ENCODE data around the gene ARL5B. TPM values are rescaled to one million over a fixed set of nuclear protein-coding genes. Genes with fewer than 3 reads are reported as not detected.
"Not testable (repeated sequence)": the region's sequence is repeated elsewhere in the genome, so short reads cannot be mapped to it uniquely, and the experiment has no call there.

Gene ARL5B, protein sequence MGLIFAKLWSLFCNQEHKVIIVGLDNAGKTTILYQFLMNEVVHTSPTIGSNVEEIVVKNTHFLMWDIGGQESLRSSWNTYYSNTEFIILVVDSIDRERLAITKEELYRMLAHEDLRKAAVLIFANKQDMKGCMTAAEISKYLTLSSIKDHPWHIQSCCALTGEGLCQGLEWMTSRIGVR
- total RNA-seq, result 13.7 and 20.9 TPM in 2 replicates

DNA sequence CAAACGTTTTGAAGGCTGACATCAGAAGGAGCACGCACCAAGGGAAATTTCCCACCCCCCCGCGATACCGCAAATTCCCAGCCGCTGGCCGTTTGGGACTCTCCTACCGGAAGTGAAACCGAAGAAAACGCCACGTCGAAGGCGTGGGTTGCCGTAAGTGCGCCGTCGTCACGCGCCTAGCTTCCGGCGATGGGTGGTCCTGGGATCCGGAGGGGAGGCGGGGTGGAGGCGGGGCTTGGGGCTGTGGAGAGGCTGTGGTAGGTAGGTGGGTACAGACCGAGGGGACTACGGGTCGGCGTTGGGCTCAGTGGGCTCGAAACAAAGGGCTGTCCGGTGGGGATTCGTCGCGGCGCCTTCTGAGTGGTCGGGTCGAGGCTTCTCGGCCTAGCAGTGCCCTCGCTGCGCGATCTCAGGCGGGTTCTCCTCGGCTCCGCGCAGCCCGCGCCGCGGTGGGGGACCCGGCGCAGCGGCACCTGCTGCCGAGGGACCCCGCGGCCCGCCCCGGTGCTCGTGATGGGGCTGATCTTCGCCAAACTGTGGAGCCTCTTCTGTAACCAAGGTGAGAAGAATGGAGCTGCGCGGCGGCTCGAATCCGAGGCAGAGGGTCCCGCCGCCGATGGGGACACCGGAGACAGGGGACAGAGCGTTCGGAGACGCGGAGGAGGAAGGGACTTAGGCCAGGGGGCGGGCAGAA, at the start of gene ARL5B:
TSS of gene ARL5B (plus strand) at position 307 of the 694 bp plus-strand sequence. CDS start at position 514, 207 bp downstream.
- peak; percentile 79 for DNase-seq (ENCODE audit: extremely low read depth, low read depth, low spot score)

DNA sequence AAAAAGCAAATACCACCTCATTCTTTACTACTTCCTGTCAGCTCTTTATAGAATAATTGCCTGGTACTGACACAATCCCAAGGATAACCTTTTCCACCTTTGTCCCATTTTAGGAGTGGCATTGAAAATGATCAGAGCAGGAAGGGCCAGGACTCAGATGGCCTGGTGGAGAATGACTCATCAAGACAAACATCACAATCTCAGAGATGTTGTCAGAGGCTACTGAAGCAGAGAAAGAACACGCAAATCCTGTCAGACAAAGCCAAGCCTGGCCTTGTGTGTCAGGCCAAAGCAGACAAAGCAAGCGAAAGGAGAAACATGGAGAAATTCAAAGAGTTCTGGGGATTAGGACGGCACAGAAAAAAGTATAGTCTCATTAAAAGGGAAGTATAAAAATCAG, 48.7 kb upstream of the ARL5B start:
- peak; percentile 89 for DNase-seq (ENCODE audit: extremely low read depth, low read depth, low spot score)

DNA sequence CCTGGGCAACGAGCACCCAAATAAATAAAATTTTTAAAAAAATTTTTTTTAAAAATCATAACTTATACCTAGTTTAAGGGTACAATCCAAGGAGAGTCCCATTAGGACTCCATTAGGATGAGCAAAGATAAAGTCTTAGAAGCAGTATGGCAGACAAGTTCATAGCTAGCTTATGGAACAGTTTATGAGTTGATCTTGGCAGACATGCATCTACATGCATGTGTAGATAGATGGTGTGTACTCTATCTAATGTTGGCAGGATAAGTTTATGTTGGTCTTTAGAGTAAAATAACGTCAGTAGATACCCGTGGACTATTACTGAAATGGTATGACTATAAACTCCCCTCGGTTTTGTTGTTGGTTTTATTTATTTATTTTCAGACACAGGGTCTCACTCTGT, 48.1 kb upstream of the ARL5B start:
- DNase-seq (ENCODE audit: extremely low read depth, low read depth, low spot score), result no peak

DNA sequence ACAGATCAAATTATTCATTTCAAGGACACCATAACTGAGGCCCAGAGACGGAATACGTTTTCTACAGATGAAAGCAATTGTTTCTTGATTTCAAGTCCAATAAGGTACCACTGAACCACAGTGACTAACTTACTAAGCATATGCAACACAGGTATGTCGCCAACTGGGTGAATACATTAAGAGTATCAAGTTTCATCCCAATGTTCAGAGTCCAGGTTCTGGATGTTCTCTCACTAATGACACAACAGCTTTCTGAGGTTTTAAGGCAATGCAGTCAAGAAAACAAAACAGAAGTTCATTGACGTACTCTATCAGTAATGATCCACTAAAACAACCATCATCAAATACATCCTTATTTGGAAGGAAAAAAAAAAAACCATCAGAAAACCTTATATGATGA, 43.6 kb upstream of the ARL5B start:
- DNase-seq (ENCODE audit: extremely low read depth, low read depth, low spot score), result no peak

DNA sequence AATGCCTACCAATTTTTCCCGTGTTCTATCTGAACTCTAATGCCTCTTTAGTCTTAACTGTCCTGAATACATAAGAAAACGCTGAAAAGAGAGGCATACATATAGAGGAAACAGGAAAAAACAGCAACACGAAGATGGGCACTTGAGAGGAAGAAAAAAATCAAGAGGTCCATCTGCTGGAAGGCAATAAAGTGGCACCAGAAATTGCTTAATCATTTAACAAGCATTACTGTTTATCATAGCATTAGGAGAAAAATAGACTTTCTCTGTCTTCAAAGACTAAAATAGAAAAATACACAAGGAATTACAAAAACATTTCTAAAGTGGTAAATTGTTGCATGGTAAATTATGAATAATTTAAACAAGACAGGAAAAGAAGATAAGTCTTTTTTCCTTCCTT, 42.9 kb upstream of the ARL5B start:
- DNase-seq (ENCODE audit: extremely low read depth, low read depth, low spot score), result no peak

DNA sequence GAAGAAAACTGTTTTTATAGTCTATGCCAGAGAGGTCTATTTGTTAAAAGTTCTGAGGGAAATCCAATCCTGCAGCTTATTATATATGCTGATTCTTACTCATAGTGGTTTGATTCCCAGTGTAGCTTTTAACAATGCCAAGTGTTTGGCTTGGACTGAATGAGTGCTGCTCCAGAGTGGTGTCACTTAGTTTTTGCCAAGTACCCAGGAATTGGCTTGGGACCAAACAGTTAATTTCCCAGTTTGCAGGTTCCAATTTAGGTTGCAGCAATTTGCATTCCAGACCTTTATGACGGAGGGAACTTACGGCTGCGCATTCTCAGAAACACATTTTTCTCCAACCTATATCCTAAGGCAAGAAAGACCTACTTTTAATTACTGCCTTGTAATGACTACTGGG, 40.2 kb upstream of the ARL5B start:
- no peak for DNase-seq (ENCODE audit: extremely low read depth, low read depth, low spot score)

DNA sequence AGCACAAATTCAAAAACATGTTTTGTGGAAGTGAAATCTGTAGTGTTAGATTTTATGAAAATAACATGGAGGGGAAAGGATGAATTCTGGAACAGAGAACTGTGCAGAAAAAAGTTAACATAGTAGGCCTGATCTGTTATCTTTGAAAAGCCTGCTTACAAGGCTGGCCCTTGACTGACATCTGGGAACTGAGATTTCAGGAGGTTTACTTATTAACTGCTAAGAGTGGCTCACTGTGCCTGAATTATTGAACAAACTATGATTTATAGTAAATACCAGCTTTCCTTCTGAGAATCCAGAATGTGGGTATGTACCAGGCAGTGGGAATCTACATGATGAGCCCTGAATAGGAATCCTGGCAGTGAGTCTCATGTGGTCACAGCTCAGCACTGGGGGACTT, 38.4 kb upstream of the ARL5B start:
- no peak for DNase-seq (ENCODE audit: extremely low read depth, low read depth, low spot score)

DNA sequence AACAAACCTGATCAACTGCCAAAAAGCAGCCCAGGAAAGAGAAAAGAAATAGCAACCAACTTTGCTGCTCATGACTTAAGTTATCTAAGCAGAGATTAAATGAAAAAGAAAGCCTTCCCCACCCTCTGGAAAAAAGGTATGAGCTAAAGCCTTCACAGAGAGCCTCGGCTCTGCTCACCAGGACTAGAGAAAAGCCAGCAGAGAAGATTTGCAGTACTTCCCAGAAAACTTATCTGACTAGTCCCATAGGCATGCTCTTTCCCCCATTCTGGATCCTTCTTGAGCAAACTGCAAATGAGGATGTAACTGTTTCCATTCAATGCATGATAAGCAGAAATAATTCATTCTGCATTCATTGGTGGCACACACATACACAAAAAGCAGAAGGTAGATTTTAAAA, 35.6 kb upstream of the ARL5B start:
- not testable (repeated sequence) for DNase-seq (ENCODE audit: extremely low read depth, low read depth, low spot score)

DNA sequence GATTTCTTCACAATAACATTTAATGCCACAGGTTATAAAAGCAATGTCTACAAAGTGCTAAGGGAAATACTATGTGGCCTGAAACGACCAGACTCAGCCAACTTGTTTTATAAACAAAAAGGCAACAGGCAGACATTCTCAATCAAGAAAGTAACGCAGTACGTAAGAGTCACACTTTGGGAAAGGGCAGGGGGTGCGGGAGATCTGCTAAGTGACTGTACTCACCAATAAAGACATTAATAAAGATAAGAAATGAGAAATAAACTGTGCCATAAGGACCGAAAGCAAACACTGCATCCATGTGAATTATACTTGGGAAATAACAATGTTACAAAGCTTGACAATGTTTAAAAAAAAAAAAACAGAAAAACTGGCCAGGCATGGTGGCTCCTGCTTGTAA, 33.3 kb upstream of the ARL5B start:
- no peak for DNase-seq (ENCODE audit: extremely low read depth, low read depth, low spot score)

DNA sequence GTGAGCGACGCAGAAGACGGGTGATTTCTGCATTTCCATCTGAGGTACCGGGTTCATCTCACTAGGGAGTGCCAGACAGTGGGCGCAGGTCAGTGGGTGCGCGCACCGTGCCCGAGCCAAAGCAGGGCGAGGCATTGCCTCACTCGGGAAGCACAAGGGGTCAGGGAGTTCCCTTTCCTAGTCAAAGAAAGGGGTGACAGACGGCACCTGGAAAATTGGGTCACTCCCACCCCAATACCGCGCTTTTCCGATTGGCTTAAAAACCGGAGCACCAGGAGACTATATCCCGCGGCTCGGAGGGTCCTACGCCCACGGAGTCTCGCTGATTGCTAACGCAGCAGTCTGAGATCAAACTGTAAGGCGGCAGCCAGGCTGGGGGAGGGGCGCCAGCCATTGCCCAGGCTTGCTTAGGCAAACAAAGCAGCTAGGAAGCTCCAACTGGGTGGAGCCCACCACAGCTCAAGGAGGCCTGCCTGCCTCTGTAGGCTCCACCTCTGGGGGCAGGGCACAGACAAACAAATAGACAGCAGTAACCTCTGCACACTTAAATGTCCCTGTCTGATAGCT, 31.7 kb upstream of the ARL5B start:
- not testable (repeated sequence) for DNase-seq (ENCODE audit: extremely low read depth, low read depth, low spot score)

DNA sequence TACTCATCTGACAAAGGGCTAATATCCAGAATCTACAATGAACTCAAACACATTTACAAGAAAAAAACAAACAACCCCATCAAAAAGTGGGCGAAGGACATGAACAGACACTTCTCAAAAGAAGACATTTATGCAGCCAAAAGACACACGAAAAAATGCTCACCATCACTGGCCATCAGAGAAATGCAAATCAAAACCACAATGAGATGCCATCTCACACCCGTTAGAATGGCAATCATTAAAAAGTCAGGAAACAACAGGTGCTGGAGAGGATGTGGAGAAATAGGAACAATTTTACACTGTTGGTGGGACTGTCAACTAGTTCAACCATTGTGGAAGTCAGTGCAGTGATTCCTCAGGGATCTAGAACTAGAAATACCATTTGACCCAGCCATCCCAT, 26.7 kb upstream of the ARL5B start:
- DNase-seq (ENCODE audit: extremely low read depth, low read depth, low spot score), result not testable (repeated sequence)

DNA sequence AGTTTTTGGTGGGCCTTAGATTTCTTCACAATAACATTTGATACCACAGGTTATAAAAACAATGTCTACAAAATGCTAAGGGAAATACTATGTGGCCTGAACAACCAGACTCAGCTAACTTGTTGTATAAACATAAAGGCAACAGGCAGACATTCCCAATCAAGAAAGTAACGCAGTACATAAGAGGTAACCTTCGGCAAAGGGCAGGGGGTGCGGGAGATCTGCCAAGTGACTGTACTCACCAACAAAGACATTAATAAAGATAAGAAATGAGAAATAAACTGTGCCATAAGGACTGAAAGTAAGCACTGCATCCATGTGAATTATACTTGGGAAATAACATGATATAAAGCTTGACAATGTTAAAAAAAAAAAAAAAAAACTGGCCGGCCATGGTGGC, 23.2 kb upstream of the ARL5B start:
- no peak for DNase-seq (ENCODE audit: extremely low read depth, low read depth, low spot score)

DNA sequence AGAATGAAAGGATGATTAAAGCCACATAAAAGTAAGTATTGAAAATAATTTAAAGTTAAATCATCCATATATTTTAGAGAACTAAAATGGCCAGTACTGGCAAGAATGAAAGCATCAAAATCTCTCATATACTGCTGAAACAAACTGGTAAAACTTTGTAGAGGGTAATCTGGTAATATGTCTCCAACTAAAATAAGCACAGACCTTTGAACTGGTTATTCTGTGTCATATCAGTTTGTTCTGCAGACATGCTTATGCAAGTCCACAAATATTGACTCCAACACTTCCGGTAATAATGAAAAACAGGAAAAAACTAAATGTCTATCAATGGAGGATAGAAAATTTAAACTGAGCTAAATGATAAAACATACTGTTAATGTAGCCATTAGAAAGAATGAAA, 21.8 kb upstream of the ARL5B start:
- not testable (repeated sequence) for DNase-seq (ENCODE audit: extremely low read depth, low read depth, low spot score)

DNA sequence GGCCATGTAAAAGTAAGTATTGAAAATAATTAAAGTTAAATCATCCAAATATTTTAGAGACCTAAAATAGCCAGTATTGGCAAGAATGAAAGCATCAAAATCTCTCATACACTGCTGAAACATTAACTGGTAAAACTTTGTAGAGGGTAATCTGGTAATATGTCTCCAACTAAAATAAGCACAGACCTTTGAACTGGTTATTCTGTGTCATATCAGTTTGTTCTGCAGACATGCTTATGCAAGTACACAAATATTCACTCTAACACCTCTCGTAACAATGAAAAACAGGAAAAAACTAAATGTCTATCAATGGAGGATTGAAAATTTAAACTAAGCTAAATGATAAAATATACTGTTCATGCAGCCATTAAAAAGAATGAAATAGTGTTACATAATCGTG, 19.5 kb upstream of the ARL5B start:
- DNase-seq (ENCODE audit: extremely low read depth, low read depth, low spot score), result not testable (repeated sequence)

DNA sequence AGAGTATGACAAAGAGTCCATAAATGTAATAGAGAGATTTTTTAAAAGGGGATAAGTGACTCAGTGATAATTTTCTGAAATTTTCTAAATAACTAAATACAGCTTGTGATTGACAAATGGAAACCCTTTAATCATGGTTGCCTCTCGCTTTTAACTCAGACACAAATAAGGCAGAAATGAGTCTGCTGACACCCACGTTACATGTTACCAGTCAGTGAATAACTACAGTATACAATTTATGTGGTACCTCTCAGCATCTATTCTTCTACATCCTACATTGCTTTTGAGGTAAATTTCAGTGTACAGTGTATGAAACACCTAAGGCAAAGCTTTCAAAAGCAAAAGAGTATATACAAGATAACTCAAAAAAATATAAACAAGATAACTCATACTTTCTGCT, 12.1 kb upstream of the ARL5B start:
- DNase-seq (ENCODE audit: extremely low read depth, low read depth, low spot score), result no peak

DNA sequence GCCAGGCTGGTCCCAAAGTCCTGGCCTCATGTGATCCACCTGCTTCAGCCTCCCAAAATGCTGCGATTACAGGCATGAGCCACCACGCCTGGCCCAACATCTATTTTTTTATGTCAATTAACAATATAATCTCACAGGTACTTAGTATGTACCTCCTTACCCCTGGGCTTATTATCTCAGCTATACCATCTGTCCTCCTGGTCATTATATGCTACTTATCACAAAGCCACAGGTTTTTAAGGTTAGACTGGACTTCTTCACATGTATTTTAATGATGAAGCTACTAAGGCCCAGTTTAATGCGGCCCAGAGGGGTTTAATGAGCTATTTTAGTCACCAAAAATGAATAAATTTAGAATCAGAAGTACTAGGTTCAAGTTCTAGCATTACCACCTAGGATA, 11.3 kb upstream of the ARL5B start:
- no peak for DNase-seq (ENCODE audit: extremely low read depth, low read depth, low spot score)

DNA sequence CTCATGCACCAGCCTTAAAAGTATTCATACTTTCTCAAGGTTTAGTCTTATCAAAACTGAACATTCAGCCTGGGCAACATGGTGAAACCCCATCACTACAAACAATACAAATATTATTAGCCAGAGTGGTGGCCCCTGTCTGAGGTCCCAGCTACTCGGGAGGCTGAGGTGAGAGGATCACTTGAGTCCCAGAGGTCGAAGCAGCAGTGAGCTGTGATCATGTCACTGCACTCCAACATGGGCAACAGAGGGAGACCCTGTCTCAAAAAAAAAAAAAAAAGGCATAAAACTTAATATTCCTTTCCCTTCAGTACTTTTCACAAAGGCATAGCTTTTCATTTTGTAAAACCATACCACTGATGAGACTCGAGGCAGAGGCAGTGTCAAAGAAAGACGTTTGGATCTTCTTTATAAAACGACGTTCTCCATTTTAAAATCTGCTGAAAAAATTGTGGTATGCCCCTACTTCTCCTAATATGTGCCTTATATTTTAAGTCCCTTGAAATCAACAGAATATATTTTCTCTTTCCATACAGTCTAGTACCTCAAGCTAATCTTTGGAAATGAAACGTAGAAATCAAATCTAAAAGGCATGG, 9.8 kb upstream of the ARL5B start:
- DNase-seq (ENCODE audit: extremely low read depth, low read depth, low spot score), result no peak

DNA sequence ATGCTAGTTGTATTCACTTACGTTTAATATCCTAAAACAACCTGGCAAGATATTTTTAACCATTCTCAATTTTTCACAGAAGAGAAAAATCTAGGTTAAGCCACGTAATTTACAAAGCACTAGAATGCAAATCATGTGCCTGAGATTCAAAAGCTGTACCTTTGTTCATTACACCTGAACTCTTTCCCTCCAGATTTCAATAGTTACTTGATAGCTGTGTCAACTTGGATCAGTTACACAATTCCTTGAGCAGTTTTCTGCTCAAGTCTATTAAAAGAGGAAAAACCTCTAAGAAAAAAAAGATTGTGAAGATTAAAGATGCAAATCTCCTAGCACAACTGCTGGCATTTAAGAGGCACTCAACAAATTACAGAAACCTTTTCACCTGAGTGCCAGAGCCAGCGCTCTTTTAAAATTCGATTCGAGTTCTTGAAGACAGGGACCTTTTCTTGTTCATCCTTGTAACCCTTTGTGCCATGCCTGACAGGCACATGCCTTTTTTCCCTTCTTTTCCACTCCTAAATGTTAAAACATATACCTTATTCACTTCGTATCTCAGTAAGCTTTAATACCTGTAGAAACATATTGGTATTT, 8.7 kb upstream of the ARL5B start:
- DNase-seq (ENCODE audit: extremely low read depth, low read depth, low spot score), result no peak

DNA sequence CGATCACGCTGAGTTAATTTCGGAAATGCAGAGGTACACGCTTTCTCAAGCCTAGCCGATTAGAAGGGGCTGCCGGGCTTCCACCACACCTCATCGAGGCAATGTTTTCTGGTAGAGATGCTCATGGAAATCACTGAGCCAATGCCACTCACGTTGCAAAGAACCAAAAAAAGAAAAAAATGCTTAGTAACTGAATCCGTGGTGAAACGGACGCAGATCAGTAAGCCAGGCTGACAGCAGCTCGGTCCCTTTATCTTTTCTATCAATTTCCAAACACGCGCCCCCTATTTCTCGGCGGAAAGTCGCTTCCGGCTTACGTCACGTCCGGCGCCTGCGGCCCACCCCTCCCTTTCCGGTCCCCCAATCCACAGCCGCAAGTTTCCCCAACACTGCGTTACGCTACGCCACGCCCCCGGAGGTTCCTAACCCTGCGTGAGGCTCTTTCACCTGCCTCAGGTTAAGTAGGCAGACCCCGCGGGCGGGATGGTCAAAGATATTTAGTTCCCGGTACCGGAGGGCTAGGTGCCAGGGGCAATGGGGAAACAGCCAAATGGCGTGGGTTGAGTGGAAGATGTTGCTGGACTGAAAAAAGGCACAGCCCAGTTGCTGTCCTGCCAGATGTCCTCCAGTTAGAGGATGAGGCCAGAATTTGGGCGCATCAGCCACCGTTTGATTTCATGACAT, 7.8 kb upstream of the ARL5B start, which contains the start of gene NSUN6:
TSS of gene NSUN6 (minus strand) at position 264 of the 684 bp plus-strand sequence. CDS start 384 bp downstream, outside the sequence.
- DNase-seq (ENCODE audit: extremely low read depth, low read depth, low spot score), result no peak

DNA sequence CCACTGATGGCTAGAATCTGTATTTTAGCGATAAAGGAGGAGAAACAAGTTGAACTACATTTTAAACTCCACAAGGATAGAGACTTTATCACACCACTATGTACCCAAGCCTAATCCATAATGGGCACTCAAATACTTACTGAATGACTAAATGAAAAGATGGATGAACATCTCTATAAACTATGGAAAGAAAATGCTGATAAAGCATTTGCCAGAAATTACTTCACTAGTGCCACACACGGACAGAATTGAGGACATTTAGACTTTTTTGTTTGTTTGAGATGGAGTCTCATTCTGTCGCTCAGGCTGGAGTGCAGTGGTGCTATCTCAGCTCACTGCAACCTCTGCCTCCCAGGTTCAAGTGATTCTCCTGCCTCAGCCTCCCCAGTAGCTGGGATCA, 6.1 kb upstream of the ARL5B start:
- DNase-seq (ENCODE audit: extremely low read depth, low read depth, low spot score), result no peak

DNA sequence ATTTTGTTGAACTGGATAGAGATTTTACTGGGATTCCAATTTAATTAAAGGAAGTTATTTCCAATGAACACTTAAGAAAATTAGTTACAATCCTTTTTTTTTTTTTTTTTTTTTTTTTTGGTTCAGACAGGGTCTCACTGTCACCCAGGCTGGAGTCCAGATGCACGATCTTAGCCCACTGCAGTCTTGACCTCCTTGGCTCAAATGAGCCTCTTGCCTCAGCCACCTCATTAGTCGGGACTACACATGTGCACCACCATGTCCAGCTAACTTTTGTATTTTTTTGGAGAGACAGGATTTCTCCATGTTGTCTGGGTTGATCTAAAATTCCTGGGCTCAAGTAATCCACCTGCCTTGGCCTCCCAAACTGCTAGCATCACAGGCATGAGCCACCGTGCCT, 2.5 kb upstream of the ARL5B start:
- DNase-seq (ENCODE audit: extremely low read depth, low read depth, low spot score), result no peak
